Stimulated activated CD4-positive, alpha-beta T cell treated with anti-CD3 and anti-CD28 coated beads, Interleukin-4, amount 100 ng/mL, for 24 hours (primary cell): ENCODE data around the gene FOXL2NB.

ENCODE experiments used
- DNase-seq: peaks from one replicate; pipeline ENCODE4 v3.0.0-alpha.2; 2020

Gene FOXL2NB

DNA sequence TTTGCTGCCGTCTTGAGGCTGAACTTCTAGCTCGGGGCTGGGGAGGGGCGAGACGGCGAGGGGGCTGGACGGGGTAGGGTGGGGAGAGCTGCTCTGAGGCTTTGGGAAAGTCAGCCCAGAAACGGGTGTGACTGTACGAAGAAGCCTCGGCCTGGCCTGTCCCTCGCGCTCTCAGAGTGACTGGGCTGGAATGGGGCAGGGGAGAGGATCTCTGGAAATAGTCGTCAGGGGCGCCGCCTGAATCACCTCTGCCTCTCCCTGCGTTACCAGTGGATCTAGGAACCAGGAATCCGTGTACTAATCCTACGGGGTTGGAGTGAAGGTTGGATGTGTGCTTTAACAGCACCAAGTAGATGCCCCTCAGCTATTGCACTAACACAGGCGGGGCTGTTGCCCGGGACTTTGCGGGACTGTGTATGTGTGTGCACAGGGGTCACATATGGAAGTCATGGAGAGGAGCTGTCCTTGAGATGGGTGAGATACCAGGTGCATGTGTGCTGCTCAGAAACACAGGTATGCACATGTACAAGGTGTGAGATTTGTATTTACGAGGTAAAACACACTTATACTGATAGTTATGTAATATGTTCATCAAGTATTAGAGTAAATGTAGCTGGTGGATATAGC, 591 bp downstream of the FOXL2NB start:
- DNase-seq: no peak

DNA sequence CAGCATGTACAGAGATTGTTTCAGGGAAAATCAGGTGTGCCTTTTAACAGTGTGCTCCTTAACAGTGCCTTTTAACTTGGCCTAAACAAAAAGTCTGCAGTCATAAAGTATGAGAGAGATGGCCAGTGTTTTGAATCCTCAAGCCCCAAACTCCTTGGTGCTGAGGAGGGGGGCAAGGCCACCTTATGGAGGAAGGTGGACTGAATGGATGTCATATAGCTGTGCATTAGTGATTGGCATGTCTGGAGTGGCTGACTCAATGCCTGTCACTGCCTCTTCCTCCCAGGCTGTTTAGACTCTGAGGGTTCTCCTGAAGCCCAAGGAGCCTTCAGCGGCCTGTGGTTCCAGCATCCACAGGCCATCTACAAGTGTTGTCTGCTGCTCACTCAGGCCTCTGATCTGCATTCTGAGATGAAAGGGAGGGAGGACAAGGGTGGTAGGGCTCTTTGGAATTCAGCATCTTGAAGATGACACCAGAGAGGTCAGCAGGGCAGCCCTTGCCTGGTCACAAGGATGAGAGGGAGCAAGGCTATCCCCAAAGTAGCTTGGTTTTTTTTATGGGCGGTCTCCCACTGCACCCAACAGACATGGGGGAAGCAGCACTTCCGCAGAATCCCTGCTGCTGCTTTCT, 1.5 kb downstream of the FOXL2NB start:
- no peak for DNase-seq

DNA sequence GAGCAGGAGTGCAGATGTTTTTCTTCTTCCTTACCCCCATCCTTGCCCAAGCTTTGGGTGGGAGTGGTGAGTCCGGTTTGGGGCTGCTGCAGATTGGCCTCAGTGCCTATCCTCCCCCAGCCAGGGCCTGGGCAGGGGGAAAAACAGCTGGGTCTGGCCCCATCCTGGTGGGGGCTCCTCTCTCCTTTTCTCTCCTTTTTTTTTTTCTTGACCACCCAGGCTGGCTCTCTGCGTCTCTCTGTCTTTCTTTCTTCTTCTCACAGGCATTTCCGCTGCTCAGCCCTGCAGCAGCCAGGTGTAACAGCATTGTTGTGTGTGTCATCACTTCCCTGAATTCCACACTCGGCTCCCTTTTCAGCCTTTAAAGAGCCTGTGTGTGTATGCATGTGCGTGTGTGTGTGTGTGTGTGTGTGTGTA, 2.0 kb downstream of the FOXL2NB start:
- DNase-seq: no peak

DNA sequence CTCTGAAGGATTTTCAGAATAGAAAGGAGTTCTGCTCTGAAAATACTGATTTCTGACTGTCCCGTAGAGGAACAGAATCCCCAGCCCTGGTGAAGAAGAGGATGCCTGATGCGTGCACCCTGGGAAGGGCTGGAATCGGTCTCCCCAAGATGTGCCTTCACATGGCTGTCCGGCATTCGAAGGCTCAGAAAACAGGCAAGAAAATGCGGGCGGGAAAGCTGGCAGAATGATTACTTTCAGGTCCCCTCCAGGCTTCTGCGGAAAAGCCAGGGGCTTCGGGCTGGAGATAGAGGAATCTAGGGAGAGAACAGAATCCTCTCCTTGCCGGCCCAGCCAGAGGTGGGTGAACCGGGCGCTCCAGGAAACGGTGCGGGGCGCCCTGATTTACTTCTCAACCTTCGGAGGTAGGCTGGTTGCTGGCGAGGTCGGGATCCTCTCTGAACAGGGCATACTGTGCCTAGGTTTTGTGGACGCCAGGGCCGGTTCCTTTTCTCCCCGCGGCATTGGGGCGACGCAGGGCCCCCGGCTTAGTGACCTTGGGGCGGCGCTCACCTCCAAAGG, 2.5 kb downstream of the FOXL2NB start:
- DNase-seq: no peak

DNA sequence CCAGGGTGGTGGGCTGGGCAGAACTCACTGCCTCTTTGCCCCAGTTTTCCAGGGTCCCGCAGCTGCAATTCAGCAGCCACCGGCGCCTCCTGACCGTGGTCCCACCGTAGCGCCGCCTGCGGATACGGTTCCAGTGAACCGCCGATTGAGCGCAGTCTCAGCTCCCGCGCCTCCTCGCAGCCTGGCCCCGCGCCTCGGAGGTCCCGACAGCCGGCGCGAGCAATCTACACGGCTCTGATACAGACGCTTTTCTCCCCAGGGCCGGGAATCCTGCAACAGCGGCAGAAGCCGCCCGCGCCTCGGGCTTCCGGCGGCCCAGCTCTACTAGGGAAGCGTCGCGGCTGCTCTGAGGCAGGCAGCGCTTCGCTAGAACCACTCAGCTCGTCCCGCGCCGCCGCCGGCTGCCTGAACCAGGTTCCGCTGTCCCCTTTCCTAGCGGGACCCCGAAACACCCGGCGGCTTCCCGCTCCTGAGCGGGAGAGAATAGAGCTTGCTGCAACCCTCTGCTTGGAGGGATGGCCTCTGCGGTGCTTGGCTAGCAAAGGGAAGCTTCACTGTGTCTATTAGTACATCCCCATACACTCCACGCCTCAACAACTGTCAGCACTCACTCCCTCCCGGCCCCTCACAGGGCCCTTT, 3.1 kb downstream of the FOXL2NB start:
- no peak for DNase-seq

DNA sequence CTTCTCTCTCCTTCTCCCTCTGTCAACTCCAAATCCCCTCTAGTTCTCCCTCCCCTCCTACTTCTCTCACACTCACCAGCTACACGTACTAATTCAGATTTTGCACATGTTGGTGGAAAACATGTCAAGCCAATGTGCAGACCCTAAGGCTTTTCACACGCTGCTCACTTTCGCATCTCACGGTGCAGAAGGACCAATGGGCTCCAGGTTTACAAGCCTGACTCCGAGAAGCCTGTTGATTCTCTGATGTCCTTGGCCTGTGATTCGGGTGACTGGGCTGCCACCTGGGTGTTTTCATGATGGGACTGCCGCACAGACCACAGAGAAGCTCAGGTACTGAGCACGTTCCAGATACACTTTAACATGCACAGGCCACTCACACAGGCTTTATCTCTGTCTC, 3.7 kb downstream of the FOXL2NB start:
- no peak for DNase-seq

DNA sequence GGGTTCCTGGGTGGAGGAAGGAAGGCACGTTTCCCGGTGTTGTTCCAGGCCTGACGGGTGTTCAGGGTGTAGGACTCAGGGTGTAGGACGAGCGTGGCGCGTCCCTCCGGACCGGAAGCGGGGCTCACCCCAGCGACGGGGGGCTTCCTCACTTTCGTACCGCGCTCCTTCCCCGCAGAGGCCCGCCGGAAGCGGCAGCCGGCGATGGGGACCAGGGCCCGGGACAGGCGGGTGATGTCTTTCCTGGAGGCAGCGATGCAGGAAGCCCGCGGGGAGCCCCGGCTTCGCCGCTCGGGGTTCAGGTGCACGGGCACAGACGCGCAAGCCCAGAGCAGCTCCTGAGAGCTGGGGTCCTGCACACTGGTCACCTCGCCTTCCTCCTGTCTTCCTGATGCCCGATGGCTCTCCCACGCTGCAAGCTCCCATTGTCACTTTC, 13.4 kb downstream of the FOXL2NB start:
- no peak for DNase-seq

DNA sequence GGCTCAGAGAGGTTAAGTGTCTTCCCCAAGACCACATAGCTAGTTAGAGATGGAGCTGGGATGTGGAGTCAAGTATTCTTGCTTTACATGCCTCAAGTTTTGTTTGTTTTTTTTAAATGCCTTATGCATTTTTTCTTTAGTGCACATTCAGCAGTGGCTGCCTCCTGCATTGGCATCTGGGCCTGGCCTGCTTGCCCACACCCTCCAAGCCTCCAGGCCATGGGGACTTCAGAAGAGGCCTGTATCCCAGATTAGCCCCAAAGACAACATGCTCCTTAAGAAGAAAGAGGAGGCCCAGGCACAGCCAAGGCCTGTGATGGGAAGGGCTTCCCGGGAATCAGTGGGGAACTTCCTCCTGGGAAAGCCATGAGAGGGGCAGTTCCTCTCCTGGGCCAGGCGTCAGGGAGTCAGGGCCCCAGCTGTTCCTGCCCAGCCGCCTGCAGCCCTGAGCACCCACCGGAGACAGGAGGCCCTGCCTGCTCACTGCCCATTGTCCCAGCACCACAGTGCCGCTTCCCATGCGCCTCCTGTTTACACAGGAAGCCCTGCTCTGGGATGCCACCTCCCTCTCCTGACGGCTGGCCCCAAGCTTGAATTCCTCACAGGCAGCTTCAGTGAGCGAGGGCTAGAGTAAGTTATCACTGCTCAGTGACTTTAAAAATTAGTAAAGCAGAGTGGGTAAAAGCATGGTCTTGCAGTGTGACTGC, 16.0 kb downstream of the FOXL2NB start:
- no peak for DNase-seq

DNA sequence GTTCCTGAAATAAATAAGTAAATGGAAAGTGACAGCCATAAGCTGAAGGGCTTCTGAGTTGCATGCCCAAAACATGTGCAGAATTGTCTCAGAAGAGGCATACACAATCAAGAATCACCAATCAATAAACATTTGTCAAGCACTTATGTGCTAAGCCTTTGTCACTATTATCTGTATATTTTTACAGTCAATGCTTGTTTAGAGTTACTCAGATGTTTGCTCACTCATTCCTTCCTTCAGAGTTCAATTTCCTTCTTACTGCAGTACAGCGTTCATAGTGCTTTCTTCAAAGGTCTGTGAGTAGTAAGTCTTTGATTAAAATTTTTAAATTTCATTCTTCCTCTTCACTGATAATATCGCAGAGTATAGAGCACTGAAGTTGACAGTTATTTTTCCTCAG, 17.2 kb downstream of the FOXL2NB start:
- no peak for DNase-seq

DNA sequence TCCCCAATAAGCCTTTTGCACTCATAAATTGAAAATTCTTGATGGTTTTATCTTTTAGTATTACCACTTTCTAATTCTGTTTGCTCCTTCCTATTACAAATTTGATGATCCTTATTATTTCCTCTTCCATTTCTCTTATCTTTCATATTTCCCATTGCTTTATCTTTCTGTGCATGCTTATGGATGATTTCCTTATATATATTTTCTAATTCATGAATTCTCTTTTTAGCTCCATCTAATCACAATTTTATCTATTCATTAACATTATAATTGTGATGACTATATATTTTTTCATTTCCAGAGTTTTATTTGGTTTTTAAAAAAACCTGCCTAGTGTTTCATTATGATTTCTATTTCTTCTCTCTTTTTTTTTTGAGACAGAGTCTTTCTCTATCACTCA, 17.9 kb downstream of the FOXL2NB start:
- no peak for DNase-seq

DNA sequence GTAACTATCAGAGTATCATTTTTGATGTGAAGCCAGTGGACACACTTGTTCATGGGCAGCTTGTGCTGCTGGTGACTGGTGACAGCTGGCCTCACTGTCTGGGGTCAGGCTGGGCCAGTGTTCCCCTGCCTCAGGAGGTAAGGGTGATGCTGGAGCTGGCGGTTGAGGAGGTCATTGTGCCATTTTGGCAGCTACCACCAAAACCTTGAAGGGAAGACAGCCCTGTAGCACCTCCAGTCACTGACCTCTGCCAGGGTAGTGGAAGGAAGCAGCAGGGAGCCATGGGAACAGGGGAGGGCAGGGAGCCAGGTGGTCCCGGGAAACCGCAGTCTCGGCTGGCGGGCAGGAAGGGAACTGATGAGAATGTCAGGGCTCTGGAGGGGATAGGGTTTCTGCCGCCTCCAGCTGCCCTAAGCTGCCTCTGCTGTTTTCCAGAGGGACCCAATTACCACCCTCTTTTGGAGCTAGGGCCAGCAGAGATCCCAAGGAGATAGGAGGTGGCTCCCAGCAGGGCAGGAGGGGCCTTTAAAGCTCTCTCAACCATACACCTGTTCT, 24.8 kb downstream of the FOXL2NB start:
- DNase-seq: no peak

DNA sequence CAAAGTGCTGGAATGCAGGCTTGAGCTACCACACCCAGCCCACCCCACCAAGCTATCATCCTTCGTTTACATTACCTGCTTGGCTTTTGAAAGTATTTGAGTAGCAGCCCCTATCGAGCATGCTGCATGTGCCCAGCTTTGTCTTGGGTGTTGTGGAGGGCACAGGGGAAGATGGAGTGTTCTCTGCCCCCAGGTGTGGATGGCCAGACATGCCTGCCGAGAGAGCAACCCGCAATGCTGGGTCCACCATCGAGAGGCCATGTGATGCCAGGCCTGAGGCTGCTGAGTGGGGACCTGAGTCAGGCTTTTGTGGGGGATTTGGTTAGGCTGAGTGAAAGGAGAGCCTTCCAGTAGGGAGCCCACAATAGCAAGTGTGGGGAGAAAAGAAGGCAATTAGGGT, 25.9 kb downstream of the FOXL2NB start:
- DNase-seq: no peak

DNA sequence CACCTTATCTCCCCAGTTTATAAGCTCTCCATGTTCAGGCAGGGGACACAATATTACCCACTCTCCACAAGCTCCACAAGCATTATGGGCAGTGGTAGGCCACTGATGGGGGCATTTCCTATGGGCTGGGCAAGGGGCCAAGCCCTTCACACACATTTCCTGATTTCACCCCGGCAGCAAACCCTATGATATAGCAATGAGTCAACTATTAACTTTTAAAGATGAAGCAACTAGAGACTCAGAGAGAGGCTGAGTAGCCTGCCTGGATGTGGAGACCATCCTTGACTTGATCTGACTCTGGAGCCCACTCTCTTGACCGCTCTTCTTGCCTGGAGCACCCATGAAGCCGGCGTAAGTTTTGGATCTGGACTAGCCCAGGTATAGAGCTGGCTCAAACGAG, 27.4 kb downstream of the FOXL2NB start:
- no peak for DNase-seq

DNA sequence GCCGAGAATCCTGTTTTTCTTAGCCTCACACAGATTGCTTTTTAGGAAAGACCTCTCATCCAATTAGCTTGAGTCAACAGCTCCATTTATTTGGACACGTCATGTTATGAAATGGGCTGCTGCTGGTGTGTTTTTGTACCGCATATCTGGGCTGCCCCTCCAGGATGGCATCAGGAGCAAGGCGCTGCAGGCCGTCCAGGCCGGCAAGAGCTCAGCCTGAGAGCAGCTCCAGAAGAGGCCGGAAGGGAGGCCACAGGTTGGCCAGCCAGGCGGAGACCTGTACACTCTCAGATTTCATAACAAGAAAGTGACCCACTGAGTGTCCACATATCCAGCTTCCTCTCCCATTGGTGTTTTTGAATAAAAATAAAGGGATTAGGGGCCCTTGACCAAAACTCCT, 28.3 kb downstream of the FOXL2NB start:
- no peak for DNase-seq

DNA sequence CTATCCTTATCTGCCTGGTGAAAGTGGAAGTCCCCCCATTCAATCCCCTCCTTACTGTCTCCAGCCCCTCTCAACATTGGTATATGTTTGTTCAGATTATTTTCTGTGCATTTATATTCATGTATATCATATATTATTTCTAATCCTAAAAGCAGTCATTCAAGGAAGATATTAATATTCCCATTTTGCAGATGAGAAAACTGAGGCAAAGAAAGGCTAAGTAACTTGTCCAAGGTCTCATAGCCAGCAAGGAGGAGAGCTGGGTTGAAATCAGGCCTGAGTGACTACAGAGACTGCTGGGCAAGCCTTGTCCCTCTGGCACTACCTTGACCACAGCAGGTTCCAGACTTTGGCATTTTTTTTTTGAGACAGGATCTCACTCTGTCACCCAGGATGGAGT, 29.0 kb downstream of the FOXL2NB start:
- DNase-seq: no peak

DNA sequence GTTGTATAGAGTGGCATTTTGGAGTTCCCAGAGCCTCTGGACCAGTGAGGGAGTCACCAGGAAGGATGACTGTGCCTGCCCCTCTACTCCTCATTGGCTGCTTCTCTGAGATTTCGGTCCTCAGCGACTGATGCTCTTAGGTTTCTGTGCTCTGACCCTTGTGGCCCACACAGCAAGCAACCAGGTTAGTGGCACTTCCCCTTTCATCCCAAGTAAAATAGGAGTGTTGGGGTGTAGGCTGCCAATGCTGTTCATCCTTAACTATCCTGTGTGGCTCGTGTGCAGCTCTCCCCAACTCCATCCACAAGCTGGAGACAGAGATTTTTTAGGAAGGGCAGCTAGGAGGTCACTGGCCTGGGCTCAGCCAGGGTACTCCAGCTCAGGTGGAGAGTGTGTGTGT, 37.8 kb downstream of the FOXL2NB start:
- no peak for DNase-seq

DNA sequence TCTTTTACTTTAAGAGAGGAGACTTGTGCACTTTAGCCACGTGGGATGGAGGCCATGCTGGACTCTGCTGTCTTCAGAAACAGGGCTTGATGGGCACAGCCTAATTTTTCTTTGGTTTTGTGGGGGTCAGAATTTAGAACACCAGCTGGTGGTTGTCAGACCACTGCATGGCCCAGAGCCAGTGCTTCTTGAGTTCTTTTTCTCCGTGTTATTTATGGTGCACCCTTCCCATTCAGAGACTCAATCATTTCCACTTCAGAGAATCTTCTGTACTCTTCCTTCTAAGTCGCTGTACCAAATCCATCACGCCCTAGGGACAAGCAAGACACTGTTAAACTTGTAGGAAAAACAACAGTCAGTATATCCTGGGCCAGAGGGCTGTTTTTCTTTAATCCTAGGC, 38.9 kb downstream of the FOXL2NB start:
- DNase-seq: no peak

DNA sequence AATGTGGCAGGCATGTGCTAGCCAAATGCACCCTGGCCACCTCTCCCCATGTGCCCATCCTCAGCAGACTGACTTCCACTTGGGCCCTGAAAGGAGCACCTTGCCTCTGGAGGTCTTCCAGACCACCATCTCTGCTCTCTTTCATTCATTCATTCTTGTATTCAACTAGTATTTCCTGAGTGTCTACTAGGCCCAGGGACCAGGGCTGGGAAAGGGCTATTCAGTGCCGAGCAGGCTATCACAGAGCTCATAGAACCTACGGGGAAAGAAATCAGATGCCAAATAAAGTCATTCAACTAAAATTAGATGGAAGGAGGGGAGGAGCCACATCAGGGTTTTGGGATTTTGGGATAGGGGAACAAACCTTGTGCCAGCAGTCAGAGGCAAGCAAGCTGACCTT, 40.2 kb downstream of the FOXL2NB start:
- no peak for DNase-seq

DNA sequence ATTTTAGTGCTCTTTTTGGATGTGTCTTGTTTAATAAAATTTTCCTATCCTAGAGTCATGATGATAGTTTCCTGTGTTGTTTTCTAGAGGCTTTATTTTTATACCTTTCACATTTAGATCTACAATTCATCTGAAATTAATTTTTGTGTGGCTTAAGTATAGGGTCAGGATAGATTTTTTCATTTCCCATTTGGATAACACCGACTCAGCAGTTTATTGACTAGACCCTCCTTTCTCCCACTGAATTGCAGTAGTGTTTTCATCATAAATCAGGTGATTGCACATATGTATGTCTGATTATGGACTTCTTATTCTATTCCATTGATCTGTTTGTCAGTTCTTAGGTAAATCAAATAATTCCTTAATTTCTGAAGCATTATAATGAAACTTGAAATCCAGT, 48.7 kb downstream of the FOXL2NB start:
- DNase-seq: no peak
